H9 (cell line): ENCODE data around the gene MICAL2. TPM values are rescaled to one million over a fixed set of nuclear protein-coding genes. Genes with fewer than 3 reads are reported as not detected.

Experiments used
- DNase-seq: peaks from one replicate; pipeline ENCODE4 v3.0.0-alpha.2; 2017
- H2AFZ ChIP-seq: one replicate; pipeline ENCODE4 v1.6.1; 2013; ENCODE audit warnings: mild to moderate bottlenecking, low read length, control low read depth, moderate library complexity
- H2AK5ac ChIP-seq: 2 replicates; pipeline ENCODE4 v1.6.1; 2013; ENCODE audit warnings: low read length, control low read depth, mixed read lengths; ENCODE audit not compliant: insufficient read length
- H2BK120ac ChIP-seq: one replicate; pipeline ENCODE4 v1.6.1; 2013; ENCODE audit warnings: low read depth, mild to moderate bottlenecking, low read length, control low read depth, inconsistent platforms; ENCODE audit not compliant: poor library complexity, severe bottlenecking
- H2BK12ac ChIP-seq: 2 replicates; pipeline ENCODE4 v1.6.1; 2013; ENCODE audit warnings: low read length, control low read depth, mixed read lengths, low read depth; ENCODE audit not compliant: insufficient read length
- H2BK15ac ChIP-seq: 2 replicates; pipeline ENCODE4 v1.6.1; 2013; ENCODE audit warnings: low read depth, low read length, control low read depth
- H2BK20ac ChIP-seq: one replicate; pipeline ENCODE4 v1.6.1; 2013; ENCODE audit warnings: low read depth, mild to moderate bottlenecking, low read length, control low read depth, inconsistent platforms; ENCODE audit not compliant: poor library complexity, severe bottlenecking
- H2BK5ac ChIP-seq: 2 replicates; pipeline ENCODE4 v1.6.1; 2013; ENCODE audit warnings: low read length, control low read depth, mixed read lengths; ENCODE audit not compliant: insufficient read length
- H3K14ac ChIP-seq: 2 replicates; pipeline ENCODE4 v1.6.1; 2013; ENCODE audit warnings: low read length, control low read depth; ENCODE audit not compliant: insufficient read depth
- H3K18ac ChIP-seq: 2 replicates; pipeline ENCODE4 v1.6.1; 2013; ENCODE audit warnings: low read depth, mild to moderate bottlenecking, mixed read lengths, low read length, control low read depth; ENCODE audit not compliant: insufficient read length
- H3K23ac ChIP-seq: 2 replicates; pipeline ENCODE4 v1.6.1; 2013; ENCODE audit warnings: low read length, control low read depth, mixed read lengths, low read depth; ENCODE audit not compliant: insufficient read length
- H3K23me2 ChIP-seq: 2 replicates; pipeline ENCODE4 v1.6.1; 2013; ENCODE audit warnings: low read depth, mild to moderate bottlenecking, mixed read lengths, low read length, control low read depth; ENCODE audit not compliant: insufficient read length, poor library complexity, severe bottlenecking
- H3K27ac ChIP-seq: 2 replicates; pipeline ENCODE4 v1.5.1; 2013; ENCODE audit warnings: low read length, control low read depth, mixed read lengths, low read depth; ENCODE audit not compliant: insufficient read length
- H3K27me3 ChIP-seq: 2 replicates; pipeline ENCODE4 v1.6.1; 2013; ENCODE audit warnings: low read length, control low read depth, inconsistent platforms; ENCODE audit not compliant: insufficient read depth
- H3K4ac ChIP-seq: 2 replicates; pipeline ENCODE4 v1.6.1; 2013; ENCODE audit warnings: low read depth, mild to moderate bottlenecking, control low read depth, inconsistent platforms, low read length, moderate library complexity
- H3K4me1 ChIP-seq: 2 replicates; pipeline ENCODE4 v1.6.1; 2013; ENCODE audit warnings: low read length, control low read depth, inconsistent platforms; ENCODE audit not compliant: insufficient read depth
- H3K4me2 ChIP-seq: 2 replicates; pipeline ENCODE4 v1.6.1; 2013; ENCODE audit warnings: low read length, control low read depth, mixed read lengths; ENCODE audit not compliant: insufficient read length, insufficient read depth
- H3K56ac ChIP-seq: 2 replicates; pipeline ENCODE4 v1.6.1; 2013; ENCODE audit warnings: low read depth, mild to moderate bottlenecking, mixed read lengths, low read length, control low read depth; ENCODE audit not compliant: insufficient read length
- H3K79me1 ChIP-seq: 2 replicates; pipeline ENCODE4 v1.6.1; 2013; ENCODE audit warnings: low read depth, mild to moderate bottlenecking, moderate library complexity, low read length, control low read depth, inconsistent platforms; ENCODE audit not compliant: insufficient read depth, poor library complexity, severe bottlenecking
- H3K79me2 ChIP-seq: 2 replicates; pipeline ENCODE4 v1.6.1; 2013; ENCODE audit warnings: low read length, control low read depth, inconsistent platforms; ENCODE audit not compliant: insufficient read depth
- H3K9ac ChIP-seq: 2 replicates; pipeline ENCODE4 v1.6.1; 2013; ENCODE audit warnings: low read length, control low read depth, mixed read lengths; ENCODE audit not compliant: insufficient read length; ENCODE audit errors: extremely low read depth
- H3K9me3 ChIP-seq: one replicate; pipeline ENCODE4 v1.6.1; 2013; ENCODE audit warnings: low read depth, low read length, inconsistent platforms; ENCODE audit not compliant: control insufficient read depth
- H3T11ph ChIP-seq: one replicate; pipeline ENCODE4 v1.6.1; 2013; ENCODE audit warnings: mild to moderate bottlenecking, low read length, control low read depth, inconsistent platforms
- H4K20me1 ChIP-seq: one replicate; pipeline ENCODE4 v1.6.1; 2013; ENCODE audit not compliant: control insufficient read depth, insufficient read length, insufficient read depth
- H4K5ac ChIP-seq: 2 replicates; pipeline ENCODE4 v1.6.1; 2013; ENCODE audit warnings: low read depth, mild to moderate bottlenecking, mixed read lengths, low read length, control low read depth; ENCODE audit not compliant: insufficient read length
- H4K8ac ChIP-seq: replicated peaks from 2 replicates; pipeline ENCODE4 v1.6.1; 2013; ENCODE audit warnings: low read length, control low read depth, mixed read lengths, low read depth; ENCODE audit not compliant: insufficient read length
- H4K91ac ChIP-seq: 2 replicates; pipeline ENCODE4 v1.6.1; 2013; ENCODE audit warnings: low read depth, mild to moderate bottlenecking, moderate library complexity, mixed read lengths, low read length, control low read depth; ENCODE audit not compliant: insufficient read length
- H3K27ac Mint-ChIP-seq, 3 experiments: 2 replicates in 2 of 3; 3 replicates in 1 of 3; pipeline ENCODE4 v1.8.0; 2020 to 2021; ENCODE audit warnings: mixed read lengths in 3 of 3, mild to moderate bottlenecking in 1 of 3, moderate library complexity in 1 of 3
- H3K27me3 Mint-ChIP-seq: 2 replicates; pipeline ENCODE4 v1.8.0; 2021; ENCODE audit warnings: low read depth, mild to moderate bottlenecking, moderate library complexity, mixed read lengths
- H3K36me3 Mint-ChIP-seq, 3 experiments: 2 replicates in 2 of 3; 3 replicates in 1 of 3; pipeline ENCODE4 v1.8.0; 2020 to 2021; ENCODE audit warnings: low read depth in 3 of 3, mixed read lengths in 3 of 3; ENCODE audit not compliant: insufficient read depth in 1 of 3
- H3K4me1 Mint-ChIP-seq, 2 experiments: 2 replicates each; pipeline ENCODE4 v1.8.0; 2020; ENCODE audit warnings: mixed read lengths in 2 of 2
- H3K4me3 Mint-ChIP-seq, 2 experiments: 2 replicates in 1 of 2; 3 replicates in 1 of 2; pipeline ENCODE4 v1.8.0; 2020 to 2021; ENCODE audit warnings: mild to moderate bottlenecking in 2 of 2, mixed read lengths in 2 of 2, moderate library complexity in 1 of 2
- H3K9me3 Mint-ChIP-seq, 2 experiments: 2 replicates in 1 of 2; 3 replicates in 1 of 2; pipeline ENCODE4 v1.8.0; 2020; ENCODE audit warnings: mild to moderate bottlenecking in 2 of 2, mixed read lengths in 2 of 2, moderate library complexity in 1 of 2
- WGBS: extraction: QIAGEN DNeasy Blood & Tissue Kit; methylation state at CpG from one replicate; pipeline ENCODE4 v1.1.7; 2013; ENCODE audit warnings: missing lambda C conversion rate, low lambda C conversion rate, mixed read lengths; ENCODE audit not compliant: insufficient read length; ENCODE audit errors: extremely low coverage; 5-methylcytosine and 5-hydroxymethylcytosine counted together
- total RNA-seq: library from RNA; stranded (reverse); gene quantifications from 2 replicates; pipeline ENCODE4 v1.2.1, GENCODE V29; 2021
- TF ChIP-seq, protein P1 (sequence below): fragments of 200-600 bp; sonication (generic); conservative IDR thresholded peaks from 3 replicates; pipeline ENCODE4 v1.8.0; 2021; ENCODE audit warnings: antibody characterized with exemption, mild to moderate bottlenecking

The MICAL2 gene
- total RNA-seq, 1 experiment from 2014 or later, result 4.7 TPM

DNA sequence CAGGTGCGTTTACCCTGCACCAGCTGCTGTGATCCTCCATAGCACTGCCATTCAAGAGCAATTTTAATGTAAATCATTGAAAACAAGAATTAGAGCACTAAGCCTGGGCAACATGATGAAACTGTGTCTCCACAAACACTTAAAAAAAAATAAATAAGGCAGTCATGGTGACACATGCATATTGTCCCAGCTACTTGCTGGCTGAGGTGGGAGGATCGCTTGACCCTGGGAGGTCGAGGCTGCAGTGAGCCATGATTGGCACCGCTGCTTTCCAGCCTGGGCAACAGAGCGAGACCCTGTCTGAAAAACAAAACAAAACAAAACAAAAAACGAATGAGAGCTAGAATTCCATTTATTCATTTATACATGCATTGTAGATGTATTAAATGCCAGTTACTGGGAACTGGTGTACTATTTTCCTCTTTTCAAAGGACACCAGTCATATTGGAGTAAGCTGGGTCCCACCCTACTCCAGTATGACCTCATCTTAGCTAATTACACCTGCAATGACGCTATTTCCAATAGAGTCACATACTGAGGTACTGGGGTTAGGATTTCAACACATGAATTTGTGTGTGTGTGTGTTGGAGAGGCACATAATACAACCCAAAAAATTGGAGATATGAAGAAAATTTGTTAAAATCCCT lies 101.9 kb downstream of the MICAL2 start:
- no peaks in the 10 kb centered on the region for H3K9me3 ChIP-seq
- Mint-ChIP-seq H3K36me3 (no peaks in the 10 kb centered on the region), H3K4me3 (no peak overlapping the region), H3K9me3 (no peaks in the 10 kb centered on the region), H3K4me1 (peaks cover 8 to 17% of the 10 kb centered on the region in 2 experiments), H3K27me3 (peaks cover 5% of the 10 kb centered on the region; the same call in 1 of the 2 replicates), H3K27ac (no peak overlapping the region)
- H2BK5ac ChIP-seq, result no peak overlapping the region
- no peak overlapping the region for H4K91ac ChIP-seq
- H4K8ac ChIP-seq, result no peak overlapping the region
- no peaks in the 10 kb centered on the region for H3K4me1 ChIP-seq
- H3K79me1 ChIP-seq, result no peaks in the 10 kb centered on the region
- H3K27me3 ChIP-seq, result no peaks in the 10 kb centered on the region
- TF ChIP-seq, protein P1, sequence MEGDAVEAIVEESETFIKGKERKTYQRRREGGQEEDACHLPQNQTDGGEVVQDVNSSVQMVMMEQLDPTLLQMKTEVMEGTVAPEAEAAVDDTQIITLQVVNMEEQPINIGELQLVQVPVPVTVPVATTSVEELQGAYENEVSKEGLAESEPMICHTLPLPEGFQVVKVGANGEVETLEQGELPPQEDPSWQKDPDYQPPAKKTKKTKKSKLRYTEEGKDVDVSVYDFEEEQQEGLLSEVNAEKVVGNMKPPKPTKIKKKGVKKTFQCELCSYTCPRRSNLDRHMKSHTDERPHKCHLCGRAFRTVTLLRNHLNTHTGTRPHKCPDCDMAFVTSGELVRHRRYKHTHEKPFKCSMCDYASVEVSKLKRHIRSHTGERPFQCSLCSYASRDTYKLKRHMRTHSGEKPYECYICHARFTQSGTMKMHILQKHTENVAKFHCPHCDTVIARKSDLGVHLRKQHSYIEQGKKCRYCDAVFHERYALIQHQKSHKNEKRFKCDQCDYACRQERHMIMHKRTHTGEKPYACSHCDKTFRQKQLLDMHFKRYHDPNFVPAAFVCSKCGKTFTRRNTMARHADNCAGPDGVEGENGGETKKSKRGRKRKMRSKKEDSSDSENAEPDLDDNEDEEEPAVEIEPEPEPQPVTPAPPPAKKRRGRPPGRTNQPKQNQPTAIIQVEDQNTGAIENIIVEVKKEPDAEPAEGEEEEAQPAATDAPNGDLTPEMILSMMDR, result no peak
- H3K4me2 ChIP-seq, result no peak overlapping the region
- no peaks in the 10 kb centered on the region for H3K79me2 ChIP-seq
- H3K9ac ChIP-seq, result no peak overlapping the region
- H3T11ph ChIP-seq, result no peak overlapping the region
- no peaks in the 10 kb centered on the region for H4K20me1 ChIP-seq
- no peak overlapping the region for H2BK120ac ChIP-seq
- no peak overlapping the region for H3K56ac ChIP-seq
- H3K4ac ChIP-seq, result no peak overlapping the region
- no peak overlapping the region for H2AFZ ChIP-seq
- no peak overlapping the region for H4K5ac ChIP-seq
- no peaks in the 10 kb centered on the region for H3K23me2 ChIP-seq
- no peak for DNase-seq
- no peak overlapping the region for H3K27ac ChIP-seq
- no peak overlapping the region for H3K23ac ChIP-seq
- no peak overlapping the region for H3K18ac ChIP-seq
- H2BK15ac ChIP-seq, result no peak overlapping the region
- no peak overlapping the region for H2BK12ac ChIP-seq
- WGBS, result no CpG with 5 or more reads among the region's 7 CpGs
- no peak overlapping the region for H3K14ac ChIP-seq
- H2AK5ac ChIP-seq, result no peak overlapping the region
- no peak overlapping the region for H2BK20ac ChIP-seq
